ENCODE results near the gene OR52A5. TPM values are rescaled to one million over a fixed set of nuclear protein-coding genes. Genes with fewer than 3 reads are reported as not detected.

OR52A5 gene
- total RNA-seq, 1 experiment from 2014 or later, result not detected

DNA sequence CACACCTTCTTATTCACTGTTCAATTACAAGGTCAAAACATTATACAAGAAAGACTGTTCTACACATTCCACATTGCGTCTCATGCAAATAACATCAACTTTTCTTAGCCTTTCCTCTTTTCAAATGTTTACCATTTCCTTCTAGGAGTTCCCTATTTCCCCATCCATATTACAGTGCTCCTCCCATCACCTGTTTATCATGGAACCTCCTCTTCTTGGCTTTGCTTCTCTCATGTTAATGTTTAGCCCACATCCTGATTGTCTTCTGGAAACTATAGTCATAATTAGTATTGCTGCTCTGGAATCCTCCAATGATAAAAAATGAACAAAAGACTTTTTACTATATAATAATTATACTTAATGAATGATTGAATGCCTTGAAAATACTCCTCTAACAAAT is 47.5 kb downstream of the OR52A5 start:
- no peak for DNase-seq (ENCODE audit: low read depth in 1 of 2, low spot score in 2 of 2)
- Histone ChIP-seq H3K4me1 (replicated peaks) (no peaks in the 10 kb centered on the region), H3K9me3 (replicated peaks) (no peaks in the 10 kb centered on the region), H3K27me3 (replicated peaks) (no peaks in the 10 kb centered on the region), H3K36me3 (no peaks in the 10 kb centered on the region), H3K27ac (no peak overlapping the region), H3K4me3 (no peak overlapping the region)

DNA sequence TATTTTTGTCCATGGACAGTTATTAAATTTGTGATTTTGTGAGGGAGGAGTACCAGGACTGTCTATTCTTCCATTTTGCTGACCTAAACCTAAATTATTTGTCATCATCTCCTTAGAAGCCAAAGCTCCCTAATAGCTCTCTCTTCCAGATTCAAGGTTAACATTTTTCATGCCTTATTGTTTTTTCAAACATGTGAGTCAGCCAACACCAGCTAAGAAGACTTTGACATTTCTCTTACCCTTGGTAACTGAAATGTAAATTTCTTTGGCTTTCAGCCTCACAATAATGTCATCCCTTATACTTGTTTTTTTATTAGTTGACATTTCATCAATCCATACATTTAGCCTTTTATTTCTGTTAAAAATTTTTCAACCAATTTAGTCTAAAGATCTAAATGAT is 49.6 kb downstream of the OR52A5 start:
- H3K27ac ChIP-seq, result no peak overlapping the region
- H3K27me3 ChIP-seq (replicated peaks), result no peaks in the 10 kb centered on the region
- no peaks in the 10 kb centered on the region for H3K36me3 ChIP-seq
- H3K9me3 ChIP-seq (replicated peaks), result no peaks in the 10 kb centered on the region
- no peak for DNase-seq (ENCODE audit: low read depth in 1 of 2, low spot score in 2 of 2)
- H3K4me1 ChIP-seq (replicated peaks), result no peaks in the 10 kb centered on the region
- no peak overlapping the region for H3K4me3 ChIP-seq

DNA sequence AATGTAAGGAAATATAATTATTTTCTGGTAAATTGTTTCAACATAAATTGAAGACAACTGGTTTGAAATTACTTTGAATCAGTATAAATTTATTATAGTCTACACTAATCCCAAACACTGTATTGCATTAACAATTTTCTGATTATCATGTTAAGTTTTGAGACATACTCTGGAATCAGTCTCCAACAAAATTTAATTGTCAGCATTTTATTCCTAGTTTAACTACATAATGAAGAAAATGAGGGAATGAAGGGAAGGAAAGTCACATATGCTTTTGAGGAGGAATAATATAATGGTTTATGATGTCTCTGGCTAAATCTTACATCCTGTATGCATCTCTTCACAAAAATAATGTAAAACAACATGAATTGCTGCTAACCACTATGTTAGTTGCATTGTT is 54.6 kb downstream of the OR52A5 start:
- Histone ChIP-seq H3K4me3 (no peak overlapping the region), H3K27me3 (replicated peaks) (no peaks in the 10 kb centered on the region; the same call in 1 of the 2 replicates), H3K4me1 (replicated peaks) (no peaks in the 10 kb centered on the region), H3K9me3 (replicated peaks) (no peaks in the 10 kb centered on the region), H3K27ac (no peak overlapping the region), H3K36me3 (no peaks in the 10 kb centered on the region)
- DNase-seq (ENCODE audit: low read depth in 1 of 2, low spot score in 2 of 2), result no peak

DNA sequence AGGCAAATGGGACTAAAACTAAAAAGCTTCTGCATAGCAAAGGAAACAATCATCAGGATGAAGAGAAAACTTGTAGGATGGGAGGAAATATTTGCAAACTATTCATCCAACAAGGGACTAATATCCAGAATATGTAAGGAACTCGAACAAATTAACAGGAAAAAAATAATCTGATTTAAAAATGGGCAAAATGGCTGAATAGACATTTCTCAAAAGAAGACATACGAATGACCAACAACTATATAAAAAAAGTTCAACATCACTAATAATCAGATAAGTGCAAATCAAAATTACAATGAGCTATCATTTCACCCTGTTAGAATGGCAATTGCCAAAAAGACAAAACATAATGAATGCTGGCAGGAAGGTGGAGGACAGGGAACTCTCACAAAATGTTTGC is 56.8 kb downstream of the OR52A5 start:
- no peak for DNase-seq (ENCODE audit: low read depth in 1 of 2, low spot score in 2 of 2)
- Histone ChIP-seq H3K4me1 (replicated peaks) (no peaks in the 10 kb centered on the region), H3K27ac (no peak overlapping the region), H3K36me3 (no peaks in the 10 kb centered on the region), H3K4me3 (no peak overlapping the region), H3K27me3 (replicated peaks) (peaks cover 5% of the 10 kb centered on the region; the same call in 1 of the 2 replicates), H3K9me3 (replicated peaks) (no peaks in the 10 kb centered on the region)

Other genes starting within 250 kb of the OR52A5 start
- gene OR51A7, start 234.6 kb downstream of the OR52A5 start, total RNA-seq (2014; rRNA removed; shearing (Covaris generic)), result not detected in 2 replicates
- gene OR51G2, start 219.0 kb downstream of the OR52A5 start, total RNA-seq (2014; rRNA removed; shearing (Covaris generic)), result not detected in 2 replicates
- not detected in 2 replicates for gene OR51G1, start 214.0 kb downstream of the OR52A5 start, total RNA-seq (2014; rRNA removed; shearing (Covaris generic))
- gene OR51A4, start 190.8 kb downstream of the OR52A5 start, total RNA-seq (2014; rRNA removed; shearing (Covaris generic)), result not detected in 2 replicates
- not detected in 2 replicates for gene OR51A2, start 182.6 kb downstream of the OR52A5 start, total RNA-seq (2014; rRNA removed; shearing (Covaris generic))
- gene OR51L1, start 143.5 kb downstream of the OR52A5 start, total RNA-seq (2014; rRNA removed; shearing (Covaris generic)), result not detected in 2 replicates
- not detected in 2 replicates for gene OR52J3, start 91.8 kb downstream of the OR52A5 start, total RNA-seq (2014; rRNA removed; shearing (Covaris generic))
- gene OR52E2, start 78.7 kb downstream of the OR52A5 start, total RNA-seq (2014; rRNA removed; shearing (Covaris generic)), result not detected in 2 replicates
- gene OR52E1, start 68.8 kb downstream of the OR52A5 start, total RNA-seq (2014; rRNA removed; shearing (Covaris generic)), result not detected in 2 replicates
- gene OR52A1, start 16.4 kb upstream of the OR52A5 start, total RNA-seq (2014; rRNA removed; shearing (Covaris generic)), result under 0.01 TPM in 1 of 2 replicates, not detected in the other
- not detected in 2 replicates for gene OR51V1, start 62.3 kb upstream of the OR52A5 start, total RNA-seq (2014; rRNA removed; shearing (Covaris generic))
- gene HBB, start 88.7 kb upstream of the OR52A5 start, total RNA-seq (2014; rRNA removed; shearing (Covaris generic)), result not detected in 2 replicates
- not detected in 2 replicates for gene HBD, start 96.1 kb upstream of the OR52A5 start, total RNA-seq (2014; rRNA removed; shearing (Covaris generic))
- not detected in 2 replicates for gene HBG1, start 111.5 kb upstream of the OR52A5 start, total RNA-seq (2014; rRNA removed; shearing (Covaris generic))
- not detected in 2 replicates for gene HBG2, start 116.4 kb upstream of the OR52A5 start, total RNA-seq (2014; rRNA removed; shearing (Covaris generic))
- gene HBE1, start 131.6 kb upstream of the OR52A5 start, total RNA-seq (2014; rRNA removed; shearing (Covaris generic)), result not detected in 2 replicates
- not detected in 2 replicates for gene OR51B4, start 163.6 kb upstream of the OR52A5 start, total RNA-seq (2014; rRNA removed; shearing (Covaris generic))
- gene OR51B2, start 185.9 kb upstream of the OR52A5 start, total RNA-seq (2014; rRNA removed; shearing (Covaris generic)), result not detected in 2 replicates
- gene OR51B5, start 205.2 kb upstream of the OR52A5 start, total RNA-seq (2014; rRNA removed; shearing (Covaris generic)), result 0.39 TPM in 1 of 2 replicates, not detected in the other
- gene OR51B6, start 213.2 kb upstream of the OR52A5 start, total RNA-seq (2014; rRNA removed; shearing (Covaris generic)), result not detected in 2 replicates
- not detected in 2 replicates for gene OR51M1, start 245.5 kb upstream of the OR52A5 start, total RNA-seq (2014; rRNA removed; shearing (Covaris generic))